GM21825 (cell line): ENCODE data around the gene SLC30A9.

Experiments
- ATAC-seq: cut with Tn5 transposase; IDR thresholded peaks from one replicate; pipeline ENCODE4 v1.9.1; 2021; ENCODE audit warnings: mild to moderate bottlenecking, moderate library complexity; ENCODE audit not compliant: unreplicated experiment

The SLC30A9 gene

DNA sequence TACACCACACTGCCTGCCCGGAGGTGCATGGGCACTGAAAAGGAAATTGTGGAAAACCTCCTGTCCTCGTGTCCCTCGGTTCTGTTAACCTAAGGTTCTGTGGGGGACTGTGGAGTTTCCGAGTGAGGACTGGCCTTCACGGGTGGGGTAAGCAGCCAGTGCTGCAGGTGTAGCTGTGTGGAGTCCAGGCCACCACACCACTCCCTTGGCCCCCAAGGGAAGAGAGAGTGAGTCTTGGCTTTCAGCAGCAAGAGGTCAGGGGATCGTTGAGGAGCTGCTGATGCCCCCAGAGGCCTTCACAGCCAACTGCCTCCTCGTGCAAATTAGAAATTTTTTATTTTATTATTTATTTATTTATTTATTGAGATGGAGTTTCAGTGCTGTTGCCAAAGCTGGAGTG, 141.8 kb downstream of the SLC30A9 start:
- no peak for ATAC-seq

- no peak for ATAC-seq
These were observed 142.7 kb downstream of the SLC30A9 start for GRCh38 chr4:42133006-42133405.

DNA sequence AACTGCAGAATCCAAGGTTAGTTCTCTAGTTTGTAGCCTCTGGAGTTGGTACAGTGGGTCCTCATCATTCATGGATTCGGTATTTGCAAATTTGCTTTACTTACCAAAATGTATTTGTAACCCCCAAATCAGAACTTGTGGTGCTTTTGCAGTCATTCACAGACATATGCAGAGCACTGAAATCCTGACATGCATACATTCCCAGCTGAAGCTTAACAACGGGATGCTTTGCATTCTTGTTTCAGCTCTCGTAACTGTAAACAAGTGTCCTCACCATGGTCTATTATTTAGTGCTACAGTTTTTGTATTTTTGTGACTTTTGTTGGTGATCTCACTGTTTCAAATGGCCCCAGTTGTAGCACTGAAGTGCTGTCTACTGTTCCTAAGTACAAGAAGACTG, 146.0 kb downstream of the SLC30A9 start:
- ATAC-seq = no peak
